RWPE2 (cell line): Measurements from ENCODE around the gene PSTPIP2.
A peak's percentile ranks its signal among the peaks of the same experiment; 100 is the strongest.

Experiments used
- ATAC-seq: fragments of 200-7000 bp; cut with Tn5 transposase; 3 replicates; pipeline ENCODE4 v1.9.1; 2021; ENCODE audit warnings: low read depth
- DNase-seq: peaks from one replicate; pipeline ENCODE4 v3.0.0-alpha.2; 2020; ENCODE audit warnings: low spot score
- H3K27ac ChIP-seq: fragments of 450-650 bp; 2 replicates; pipeline ENCODE4 v1.5.1; 2017; ENCODE audit warnings: mild to moderate bottlenecking; ENCODE audit not compliant: poor library complexity, severe bottlenecking
- H3K27me3 ChIP-seq: fragments of 250-450 bp; sonication (Bioruptor Pico); 2 replicates; pipeline ENCODE4 v1.5.1; 2021; ENCODE audit warnings: mild to moderate bottlenecking, moderate library complexity; ENCODE audit not compliant: insufficient read depth, poor library complexity, severe bottlenecking
- H3K36me3 ChIP-seq: fragments of 250-450 bp; sonication (Bioruptor Pico); 2 replicates; pipeline ENCODE4 v1.5.1; 2020; ENCODE audit warnings: low read depth, mild to moderate bottlenecking, moderate library complexity
- H3K4me1 ChIP-seq: fragments of 250-450 bp; sonication (Bioruptor Pico); 2 replicates; pipeline ENCODE4 v1.5.1; 2021; ENCODE audit warnings: mild to moderate bottlenecking, moderate library complexity; ENCODE audit not compliant: insufficient read depth, poor library complexity, severe bottlenecking
- H3K4me3 ChIP-seq: fragments of 250-450 bp; sonication (Bioruptor Pico); 2 replicates; pipeline ENCODE4 v1.5.1; 2021; ENCODE audit warnings: mild to moderate bottlenecking, moderate library complexity; ENCODE audit not compliant: severe bottlenecking
- H3K9me3 ChIP-seq: fragments of 250-450 bp; sonication (Bioruptor Pico); 2 replicates; pipeline ENCODE4 v1.5.1; 2021; ENCODE audit warnings: mild to moderate bottlenecking, moderate library complexity; ENCODE audit not compliant: severe bottlenecking
- CTCF ChIP-seq: fragments of 450-650 bp; IDR thresholded peaks from one replicate; pipeline ENCODE4 v1.5.1; 2017; ENCODE audit warnings: mild to moderate bottlenecking, moderate library complexity; ENCODE audit not compliant: poor library complexity, severe bottlenecking

PSTPIP2 gene

GRCh38 chr18:46104128-46104911 lies 32.3 kb upstream of the PSTPIP2 start, which contains the start of gene HAUS1:
HAUS1 (plus strand) TSS chr18:46104385; CDS start chr18:46104412, 27 bp downstream.
- Histone ChIP-seq H3K27ac (peak within 1 kb of the TSS; percentile 66), H3K4me3 (peak within 1 kb of the TSS; percentile 74), H3K36me3 (peaks cover 30% of the 10 kb centered on the region), H3K9me3 (no peaks in the 10 kb centered on the region), H3K4me1 (peaks cover 4% of the 10 kb centered on the region), H3K27me3 (no peaks in the 10 kb centered on the region)
- ATAC-seq: peak; percentile 98
- no peak for TF ChIP-seq CTCF
- peak; percentile 92 for DNase-seq

GRCh38 chr18:46099463-46099862 lies 27.4 kb upstream of the PSTPIP2 start:
- no peak for DNase-seq
- Histone ChIP-seq H3K27ac (no peak overlapping the region), H3K9me3 (no peaks in the 10 kb centered on the region), H3K4me1 (peaks cover 12% of the 10 kb centered on the region), H3K4me3 (no peak overlapping the region), H3K36me3 (peaks cover 22% of the 10 kb centered on the region), H3K27me3 (no peaks in the 10 kb centered on the region)
- ATAC-seq: no peak
- TF ChIP-seq CTCF: no peak

DNA sequence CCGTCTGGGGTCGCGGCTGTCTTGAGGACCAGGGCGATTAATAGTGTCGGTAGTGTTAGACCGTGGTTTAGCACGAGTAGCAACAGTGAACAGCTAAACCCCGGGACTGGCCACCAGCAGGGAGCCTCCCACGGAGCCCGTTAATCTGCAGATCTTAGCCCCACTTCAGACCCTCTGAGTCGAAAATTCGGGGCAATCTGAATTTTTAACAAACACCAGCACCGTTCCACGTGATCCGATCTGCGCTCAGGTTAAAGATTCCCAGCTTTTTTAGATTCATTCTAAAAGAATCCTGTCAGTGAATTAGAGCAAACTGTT lies 26.5 kb upstream of the PSTPIP2 start:
- peak overlapping the region; percentile 92 for H3K4me3 ChIP-seq
- H3K27me3 ChIP-seq: no peaks in the 10 kb centered on the region
- no peaks in the 10 kb centered on the region for H3K9me3 ChIP-seq
- H3K36me3 ChIP-seq: peaks cover 31% of the 10 kb centered on the region
- ATAC-seq (no peak), DNase-seq (no peak)
- peaks cover 12% of the 10 kb centered on the region for H3K4me1 ChIP-seq
- H3K27ac ChIP-seq: peak overlapping the region; percentile 70
- TF ChIP-seq CTCF: no peak

DNA sequence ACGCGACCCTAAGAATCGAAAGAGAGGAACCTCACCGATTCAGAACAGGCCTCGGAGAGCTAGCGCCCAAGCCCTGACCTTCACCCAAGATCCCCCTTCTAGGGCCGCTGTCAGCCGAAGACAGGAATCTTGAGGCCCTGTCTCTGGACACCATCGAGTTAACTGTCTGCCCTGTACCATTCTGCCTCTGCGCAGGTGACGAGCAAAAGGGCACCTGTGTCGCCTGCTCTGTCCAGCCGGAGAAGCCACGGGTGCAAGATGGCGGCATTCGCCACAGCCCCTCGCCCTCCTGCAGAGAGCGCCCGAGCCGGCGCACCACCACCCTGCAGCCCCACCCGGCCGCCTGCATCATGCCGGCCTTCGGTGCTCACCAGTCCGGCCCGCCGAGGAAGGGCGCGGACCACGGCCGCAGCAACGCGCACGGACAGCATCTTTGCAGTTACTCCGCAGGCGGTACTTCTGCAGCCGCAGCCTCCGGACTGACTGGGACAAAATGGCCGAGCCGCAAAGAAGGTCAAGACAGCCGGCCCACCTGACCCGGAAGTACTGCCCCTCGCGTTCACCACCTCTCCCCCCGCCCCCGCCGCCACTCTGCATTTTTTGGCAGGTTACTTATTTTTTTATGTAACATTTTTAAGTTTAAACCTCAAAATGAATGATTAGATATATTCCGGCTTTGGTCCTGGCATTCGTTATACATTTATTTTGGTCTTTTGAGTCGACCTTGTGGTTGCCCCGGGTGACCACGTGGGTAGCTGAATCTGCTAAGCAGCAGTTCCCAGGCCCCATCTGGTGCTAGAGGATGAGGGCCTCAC lies 25.9 kb upstream of the PSTPIP2 start, which contains the start of gene ATP5F1A:
TSS of gene ATP5F1A (minus strand) at position 496 of the 815 bp plus-strand sequence. CDS start at position 431, 65 bp downstream.
- DNase-seq (peak; percentile 87), ATAC-seq (peak; percentile 88)
- peak within 1 kb of the TSS; percentile 70 for H3K27ac ChIP-seq
- peak within 1 kb of the TSS; percentile 92 for H3K4me3 ChIP-seq
- H3K4me1 ChIP-seq: peaks cover 12% of the 10 kb centered on the region
- no peaks in the 10 kb centered on the region for H3K9me3 ChIP-seq
- peaks cover 37% of the 10 kb centered on the region for H3K36me3 ChIP-seq
- TF ChIP-seq CTCF: peak; percentile 5
- no peaks in the 10 kb centered on the region for H3K27me3 ChIP-seq
